ENCODE data around the gene SOAT2.

Gene SOAT2

DNA sequence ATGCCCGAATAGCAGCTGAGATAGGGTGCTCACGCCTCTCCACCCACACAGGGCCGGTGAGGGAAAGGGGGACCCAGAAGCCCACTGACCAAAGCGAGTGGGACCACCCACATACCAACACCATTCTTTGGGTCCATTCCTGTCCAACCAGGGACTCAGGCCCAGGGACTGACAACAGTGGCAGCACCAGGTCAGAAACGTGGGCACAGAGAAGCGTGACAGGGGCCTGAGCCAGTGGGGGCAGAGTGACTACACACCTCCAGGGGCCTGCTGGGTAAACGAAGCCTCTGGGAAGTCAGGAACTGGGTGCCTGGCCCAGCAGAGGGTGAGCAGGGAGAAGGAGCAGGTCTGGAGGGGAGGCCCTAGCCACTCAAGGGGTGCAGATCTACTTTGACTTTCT is 37.8 kb upstream of the SOAT2 start:
- no peak for DNase-seq

DNA sequence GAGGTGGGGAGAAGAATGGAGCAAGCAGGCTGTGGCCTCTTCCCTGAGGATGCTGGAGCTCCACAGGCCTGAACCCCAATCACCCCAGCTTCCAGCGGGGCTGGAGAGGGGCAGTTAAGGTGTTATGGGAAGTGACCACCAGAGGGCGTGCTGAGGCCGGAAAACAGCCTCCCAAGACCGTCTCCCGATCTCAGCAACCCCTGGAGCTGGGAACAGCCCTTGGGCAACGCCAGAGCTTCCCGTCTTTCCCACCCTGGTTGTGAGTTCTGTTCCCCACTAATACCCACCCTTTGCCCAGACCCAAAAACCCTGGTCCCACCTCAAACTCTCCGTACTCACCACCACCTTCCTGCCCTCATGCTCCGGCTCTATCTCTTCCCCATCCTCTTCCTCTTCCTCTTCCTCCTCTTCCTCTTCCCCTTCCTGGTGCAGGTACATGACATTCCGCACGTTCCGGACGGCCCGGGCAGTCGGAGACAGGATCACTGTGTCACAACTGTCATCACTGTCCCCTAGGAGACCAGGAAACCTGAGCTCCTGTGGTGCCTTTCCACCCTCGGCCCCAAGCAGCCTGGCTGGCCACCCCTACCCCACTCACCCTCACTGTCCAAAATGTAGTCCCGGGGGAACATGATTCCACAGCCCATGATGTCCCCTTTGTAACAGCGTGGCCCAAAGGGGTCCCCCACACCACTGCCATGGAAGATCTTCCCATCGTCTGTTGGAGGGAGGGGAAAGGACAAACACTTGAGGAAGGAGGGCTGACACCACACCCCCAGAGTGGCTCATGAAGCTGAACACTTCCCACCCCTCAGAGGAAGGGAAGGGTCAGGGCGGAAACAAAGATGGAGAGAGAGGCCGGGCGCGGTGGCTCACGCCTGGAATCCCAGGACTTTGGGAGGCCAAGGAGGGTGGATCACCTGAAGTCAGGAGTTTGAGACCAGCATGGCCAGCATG is 37.0 kb upstream of the SOAT2 start:
- peak; percentile 52 for DNase-seq

GRCh38 chr12:53067074-53067992 is 36.0 kb upstream of the SOAT2 start:
- DNase-seq = no peak

- no peak for DNase-seq
Observed at GRCh38 chr12:53067993-53068770, 35.1 kb upstream of the SOAT2 start.

DNA sequence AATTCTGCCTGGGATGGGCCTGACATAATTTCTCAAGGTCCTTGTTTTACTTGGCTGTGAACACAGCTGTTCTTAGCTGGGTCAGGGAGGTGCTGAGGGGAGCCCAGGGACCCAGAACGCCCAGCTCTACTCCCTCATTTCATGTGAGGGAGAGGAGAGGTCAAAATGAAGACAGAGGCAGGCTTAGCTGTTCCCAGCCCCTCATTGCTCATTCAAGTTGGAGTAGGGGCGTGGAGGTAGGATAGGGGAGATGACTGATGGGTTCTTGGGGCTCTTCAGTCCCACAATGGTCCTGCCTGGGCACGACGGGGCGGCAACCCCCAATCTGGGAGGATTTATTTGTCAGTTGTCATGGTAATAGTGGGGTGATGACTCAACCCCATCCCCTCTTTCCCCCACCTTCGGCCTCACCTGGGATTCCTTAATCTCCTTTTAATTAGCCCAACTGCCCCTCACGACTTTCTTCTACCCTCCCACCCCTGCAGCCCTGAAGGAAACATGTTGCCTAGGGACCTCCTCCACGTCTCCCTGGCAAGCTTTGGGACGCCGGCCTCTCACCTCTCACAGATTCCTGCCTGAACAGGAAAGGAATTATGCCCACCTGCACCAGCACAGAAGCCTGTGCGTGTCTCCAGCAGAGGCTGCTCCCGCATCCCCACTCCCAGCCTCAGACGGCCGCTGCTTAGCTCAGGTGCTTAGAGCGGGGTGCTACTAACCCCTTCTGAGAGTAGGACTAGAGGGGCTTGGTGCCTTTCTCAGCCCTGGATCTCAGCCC is 34.3 kb upstream of the SOAT2 start:
- no peak for DNase-seq

DNA sequence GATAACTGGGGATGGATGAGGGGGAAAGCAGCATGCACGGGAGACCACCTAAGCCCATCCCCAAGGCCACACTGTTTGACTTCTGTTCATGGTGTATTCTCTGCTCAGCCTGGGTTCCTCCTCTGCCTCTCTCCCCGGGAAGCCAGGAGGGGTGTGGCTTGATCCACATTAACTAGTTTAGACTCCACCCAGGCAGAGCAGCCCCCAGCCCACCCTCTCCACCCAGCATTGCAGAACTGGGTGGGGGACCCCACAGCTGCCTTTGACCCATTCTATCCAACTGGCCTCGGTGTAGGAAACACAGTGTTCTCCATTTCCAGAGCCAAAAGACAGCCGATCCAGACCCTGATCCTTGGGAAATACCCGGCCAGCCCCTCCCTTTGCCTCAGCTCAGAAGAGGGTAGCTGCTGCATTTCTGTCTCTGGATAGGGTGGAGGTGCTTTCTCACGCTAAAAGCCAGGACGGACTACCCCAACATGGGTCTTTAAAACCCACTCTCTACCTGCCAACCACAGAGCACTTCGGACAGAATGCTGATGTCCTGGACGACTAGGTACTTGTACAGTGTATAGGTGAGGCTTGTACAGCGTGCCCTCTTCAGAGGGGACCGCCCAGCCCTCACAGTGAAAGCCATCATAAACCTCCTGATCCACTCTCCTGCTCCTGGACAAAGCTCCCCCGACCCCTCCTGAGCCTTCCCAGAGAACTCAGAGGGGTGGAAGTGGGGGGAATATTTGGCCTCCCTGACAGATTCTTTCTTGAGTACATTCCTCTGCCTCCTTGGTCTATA is 33.5 kb upstream of the SOAT2 start:
- no peak for DNase-seq

DNA sequence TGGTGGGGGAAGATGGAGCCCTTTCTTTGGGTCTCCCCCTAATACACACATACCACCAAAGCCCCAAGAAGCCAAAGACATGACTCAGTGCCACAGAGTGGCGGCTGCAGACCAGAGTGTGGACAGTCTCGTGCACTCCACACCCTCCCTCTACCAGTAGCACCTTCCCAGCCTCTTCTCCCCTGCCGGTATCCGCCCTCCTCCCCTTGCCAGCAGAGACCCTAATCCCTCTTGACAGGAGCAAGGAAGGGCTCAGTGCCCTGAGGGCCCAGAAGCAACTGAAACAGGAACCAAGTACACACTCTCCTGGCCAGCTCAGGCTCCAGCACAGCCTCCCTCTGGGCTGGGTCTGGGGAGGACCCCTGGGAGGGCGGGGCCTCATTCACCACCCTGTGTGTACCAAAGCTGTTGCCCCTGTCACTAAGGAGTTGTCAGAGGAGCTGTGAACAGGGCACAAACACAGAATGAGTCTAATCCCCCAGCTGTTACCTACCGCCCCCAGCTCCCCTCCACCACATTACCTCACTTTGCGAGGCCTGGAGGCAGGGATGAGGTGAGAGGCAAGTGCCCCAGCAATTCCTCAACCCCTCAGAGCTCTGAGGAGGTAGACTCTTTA is 32.3 kb upstream of the SOAT2 start:
- no peak for DNase-seq

DNA sequence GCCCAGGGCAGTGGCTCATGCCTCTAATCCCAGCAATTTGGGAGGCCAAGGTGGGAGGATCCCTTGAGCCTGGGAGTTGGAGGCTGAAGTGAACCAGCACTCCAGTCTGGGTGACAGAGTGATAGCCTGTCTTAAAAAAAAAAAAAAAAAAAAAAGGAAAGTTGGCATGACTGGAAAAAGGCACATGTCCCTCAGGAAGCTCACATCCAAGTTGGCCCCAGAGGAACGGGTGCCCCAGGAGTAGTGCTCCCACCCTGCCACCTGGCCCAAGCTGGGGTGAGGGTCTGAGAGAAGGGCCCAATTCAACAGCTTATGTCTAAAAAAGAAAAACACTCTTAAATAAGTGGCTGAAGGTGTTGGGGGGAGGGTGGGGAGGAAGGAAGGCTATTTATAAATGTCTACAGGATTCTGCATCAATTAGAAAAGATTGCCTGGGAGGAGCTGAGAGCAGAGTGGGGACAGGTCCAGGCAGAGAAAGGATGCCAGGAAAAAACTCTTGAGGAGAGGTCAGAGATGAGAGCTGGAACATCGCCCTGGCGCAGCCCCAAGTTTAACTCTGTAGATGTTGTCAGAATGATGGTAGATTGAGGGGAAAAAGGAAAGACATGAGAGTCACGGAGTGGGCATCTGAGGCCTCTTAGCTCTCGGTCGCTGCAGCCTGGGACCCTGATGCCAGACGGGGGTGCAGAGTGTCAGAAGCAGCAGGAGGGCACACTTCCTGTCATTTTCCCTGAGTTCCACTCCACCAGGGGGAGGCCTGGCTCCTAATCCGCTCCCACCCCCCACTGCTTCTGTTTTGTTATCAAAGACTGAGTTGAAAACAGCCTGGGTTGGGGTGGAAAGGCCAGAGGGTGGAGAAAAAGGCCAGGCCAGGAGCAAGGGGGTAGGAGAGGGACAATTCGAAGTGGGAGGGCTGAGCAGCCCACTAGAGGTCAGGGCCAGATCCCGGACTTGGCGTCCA is 31.4 kb upstream of the SOAT2 start:
- DNase-seq = no peak

- DNase-seq = no peak
Observed at GRCh38 chr12:53073881-53074280, 29.4 kb upstream of the SOAT2 start.

DNA sequence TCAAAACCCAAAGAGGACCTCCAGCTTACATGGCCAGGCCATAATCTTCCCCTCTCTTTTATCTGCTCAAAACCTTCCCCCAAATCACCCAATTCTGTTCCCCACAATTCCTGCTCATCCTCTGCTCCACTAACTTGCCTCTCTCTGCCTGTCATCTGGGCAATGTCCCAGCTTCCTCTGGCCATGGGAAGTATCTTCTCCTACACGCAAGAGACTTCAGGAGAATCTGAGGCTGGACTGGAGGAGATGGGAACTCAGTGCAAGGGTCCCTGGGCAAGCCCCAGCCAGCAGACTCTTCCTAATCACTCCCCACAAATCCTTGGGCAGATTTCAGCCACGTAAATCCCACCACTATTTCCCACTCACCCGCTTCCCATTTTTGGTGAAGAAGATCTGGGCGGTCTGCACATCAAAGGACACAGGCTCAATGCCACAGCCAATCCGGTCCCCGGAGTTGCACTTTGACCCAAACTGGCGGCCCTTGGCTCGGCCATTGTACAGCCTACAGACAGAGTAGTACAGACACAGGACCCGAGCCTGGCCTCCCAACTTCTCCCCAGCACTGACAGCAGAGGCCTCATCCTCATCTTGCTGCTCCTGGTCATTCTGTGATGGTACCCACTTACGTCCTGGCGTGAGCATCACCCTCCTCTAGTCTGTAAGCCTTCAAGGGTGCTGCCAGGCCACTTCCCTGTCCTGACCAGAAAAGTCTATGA is 28.8 kb upstream of the SOAT2 start:
- no peak for DNase-seq

DNA sequence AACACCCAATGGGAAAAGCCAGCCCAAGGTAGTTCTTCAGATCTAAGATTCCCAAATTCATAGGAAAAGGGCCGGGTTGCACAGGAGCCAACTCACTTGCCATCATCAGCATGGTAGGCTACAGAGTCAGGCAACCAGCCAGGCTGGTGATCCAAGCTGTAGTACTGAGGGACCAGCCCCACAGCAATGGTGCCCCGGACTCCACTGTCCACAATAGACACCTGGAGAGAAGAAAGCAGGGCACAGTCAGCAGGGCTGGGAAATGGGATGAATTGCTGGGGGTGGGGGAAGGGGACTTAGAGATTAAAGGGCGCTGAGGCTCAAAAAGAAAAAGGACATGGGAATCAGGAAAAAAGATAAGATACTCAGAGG is 28.3 kb upstream of the SOAT2 start:
- no peak for DNase-seq

- DNase-seq = no peak
Observed at GRCh38 chr12:53076461-53076860, 26.8 kb upstream of the SOAT2 start.

GRCh38 chr12:53077030-53077429 is 26.3 kb upstream of the SOAT2 start:
- DNase-seq = no peak

DNA sequence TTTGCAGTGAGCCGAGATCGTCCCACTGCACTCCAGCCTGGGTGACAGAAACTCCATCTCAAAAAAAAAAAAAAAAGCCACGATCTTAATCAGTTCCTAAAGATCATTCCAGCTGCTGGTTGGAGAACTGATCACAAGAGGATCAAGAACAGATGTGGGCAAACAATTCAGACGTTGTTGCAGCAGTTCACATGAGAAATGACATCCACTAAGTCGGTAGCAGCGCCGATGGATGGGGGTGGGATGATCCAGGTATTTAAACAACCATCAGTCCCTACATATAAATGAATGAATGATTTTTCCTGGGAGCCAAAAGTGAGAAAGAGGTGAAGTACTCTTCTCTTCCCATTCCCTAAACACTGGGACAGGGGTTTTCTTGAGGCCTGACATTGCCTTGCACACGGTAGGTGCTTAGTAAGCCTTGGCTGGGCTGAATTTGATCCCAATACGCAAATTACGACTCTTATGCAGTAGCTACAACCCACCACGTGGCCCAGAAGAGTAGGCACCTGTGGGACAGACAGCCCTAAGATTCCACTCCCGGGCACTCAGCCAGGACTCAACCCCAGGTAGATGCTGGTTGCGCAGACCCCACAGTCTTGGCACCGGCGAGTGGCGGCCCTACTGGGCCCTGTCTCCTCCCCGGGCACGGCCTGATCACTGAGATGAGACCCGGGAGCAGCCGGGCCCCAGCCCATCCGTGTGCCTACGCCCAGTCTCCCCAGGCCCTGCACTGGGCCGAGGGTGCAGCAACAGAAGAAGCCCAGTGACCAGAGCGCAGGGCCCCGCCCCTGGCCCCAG is 24.7 kb upstream of the SOAT2 start:
- DNase-seq = no peak

- DNase-seq = peak; percentile 93
Observed at GRCh38 chr12:53079226-53080117, 23.8 kb upstream of the SOAT2 start, which contains the start of gene SPRYD3. Gene SPRYD3 (minus strand): TSS chr12:53079390. CDS start chr12:53079333, 57 bp downstream.

DNA sequence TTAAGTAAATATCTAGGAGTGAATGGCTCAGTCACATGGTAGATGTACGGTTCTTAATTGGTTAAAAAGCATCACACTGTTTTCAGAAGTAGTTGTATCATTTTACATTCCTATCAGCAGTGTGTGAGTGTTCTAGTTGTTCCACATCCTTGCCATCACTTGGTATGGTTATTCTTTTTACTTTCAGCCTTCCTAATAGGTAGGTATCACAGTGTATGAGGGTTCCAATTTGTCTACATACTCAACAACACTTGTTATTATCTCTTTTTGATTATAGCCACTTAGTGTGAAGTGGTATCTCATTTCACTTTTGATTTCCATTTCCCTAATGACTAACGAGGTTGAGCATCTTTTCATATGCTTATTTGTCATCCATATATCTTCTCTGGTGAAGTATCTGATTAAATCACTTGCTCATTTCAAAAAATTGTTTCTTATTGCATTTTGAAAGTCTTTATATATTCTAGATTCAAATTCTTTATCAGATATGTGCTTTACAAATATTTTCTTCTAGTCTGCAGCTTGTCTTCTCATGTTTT is 20.6 kb upstream of the SOAT2 start:
- DNase-seq = no peak

DNA sequence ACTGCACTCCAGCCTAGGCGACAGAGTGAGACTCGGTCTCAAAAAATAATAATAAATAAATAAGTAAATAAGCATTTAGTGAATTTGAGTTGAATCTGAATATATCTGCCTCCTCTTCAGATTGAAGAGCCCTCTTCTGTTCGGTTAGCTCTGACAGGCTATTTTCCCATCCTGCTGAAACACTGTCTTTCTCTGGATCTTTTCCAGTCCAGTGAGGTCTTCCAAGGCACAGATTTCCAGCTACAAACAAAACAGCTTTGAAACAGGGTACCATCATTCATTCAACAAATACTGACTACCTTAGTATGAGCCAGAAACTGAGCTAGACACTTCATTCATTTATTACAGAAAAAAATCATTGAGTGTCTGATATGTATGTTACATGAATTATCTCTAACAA is 16.9 kb upstream of the SOAT2 start:
- no peak for DNase-seq

Measured in NCI-H748 treated with DMSO at 0.1 percent for 48 hours (cell line).